ENCODE results near the gene EVPL.

EVPL gene

GRCh38 chr17:75965468-75965867 is 61.6 kb downstream of the EVPL start:
- H3K4me1 ChIP-seq (ENCODE audit: insufficient read depth, insufficient read length), result peaks cover 2% of the 10 kb centered on the region
- DNase-seq (ENCODE audit: low read depth, low spot score), result no peak
- no peak overlapping the region for H3K9ac ChIP-seq (ENCODE audit: insufficient read length, low read depth)
- H3K36me3 ChIP-seq (ENCODE audit: insufficient read depth, insufficient read length, low read length), result peaks cover 19% of the 10 kb centered on the region
- H3K4me3 ChIP-seq (ENCODE audit: insufficient read length, low read depth), result no peak overlapping the region
- H3K27me3 ChIP-seq (ENCODE audit: insufficient read depth, insufficient read length), result no peaks in the 10 kb centered on the region
- no peaks in the 10 kb centered on the region for H3K9me3 ChIP-seq (ENCODE audit: insufficient read depth, low read length)
- TF ChIP-seq SUZ12 (IDR thresholded peaks at IDR 0.05; ENCODE audit: extremely low read depth, insufficient read depth, insufficient read length), result no peak
- no peak for TF ChIP-seq ZNF274 (IDR thresholded peaks at IDR 0.05; ENCODE audit: low read depth, low read length)
- no peak for TF ChIP-seq YY1 (IDR thresholded peaks at IDR 0.05; ENCODE audit: insufficient read depth, insufficient read length)

GRCh38 chr17:75959839-75960511 is 67.1 kb downstream of the EVPL start:
- Histone ChIP-seq H3K36me3 (ENCODE audit: insufficient read depth, insufficient read length, low read length) (peaks cover 39% of the 10 kb centered on the region), H3K9me3 (ENCODE audit: insufficient read depth, low read length) (no peaks in the 10 kb centered on the region), H3K4me1 (ENCODE audit: insufficient read depth, insufficient read length) (peaks cover 8% of the 10 kb centered on the region), H3K9ac (ENCODE audit: insufficient read length, low read depth) (no peak overlapping the region), H3K27me3 (ENCODE audit: insufficient read depth, insufficient read length) (no peaks in the 10 kb centered on the region), H3K4me3 (ENCODE audit: insufficient read length, low read depth) (no peak overlapping the region)
- TF ChIP-seq ZNF274 (IDR thresholded peaks at IDR 0.05; ENCODE audit: low read depth, low read length), result no peak
- no peak for TF ChIP-seq YY1 (IDR thresholded peaks at IDR 0.05; ENCODE audit: insufficient read depth, insufficient read length)
- TF ChIP-seq SUZ12 (IDR thresholded peaks at IDR 0.05; ENCODE audit: extremely low read depth, insufficient read depth, insufficient read length), result no peak
- no peak for DNase-seq (ENCODE audit: low read depth, low spot score)

- Histone ChIP-seq H3K27me3 (ENCODE audit: insufficient read depth, insufficient read length) (no peaks in the 10 kb centered on the region), H3K9me3 (ENCODE audit: insufficient read depth, low read length) (no peaks in the 10 kb centered on the region), H3K4me1 (ENCODE audit: insufficient read depth, insufficient read length) (peaks cover 8% of the 10 kb centered on the region), H3K9ac (ENCODE audit: insufficient read length, low read depth) (no peak overlapping the region), H3K4me3 (ENCODE audit: insufficient read length, low read depth) (no peak overlapping the region), H3K36me3 (ENCODE audit: insufficient read depth, insufficient read length, low read length) (peaks cover 39% of the 10 kb centered on the region)
- TF ChIP-seq SUZ12 (IDR thresholded peaks at IDR 0.05; ENCODE audit: extremely low read depth, insufficient read depth, insufficient read length) (no peak), ZNF274 (IDR thresholded peaks at IDR 0.05; ENCODE audit: low read depth, low read length) (no peak), YY1 (IDR thresholded peaks at IDR 0.05; ENCODE audit: insufficient read depth, insufficient read length) (no peak)
- DNase-seq (ENCODE audit: low read depth, low spot score), result no peak
These were observed 67.9 kb downstream of the EVPL start for GRCh38 chr17:75959051-75959838.
